ENCODE data around the gene TNS3.

DNA sequence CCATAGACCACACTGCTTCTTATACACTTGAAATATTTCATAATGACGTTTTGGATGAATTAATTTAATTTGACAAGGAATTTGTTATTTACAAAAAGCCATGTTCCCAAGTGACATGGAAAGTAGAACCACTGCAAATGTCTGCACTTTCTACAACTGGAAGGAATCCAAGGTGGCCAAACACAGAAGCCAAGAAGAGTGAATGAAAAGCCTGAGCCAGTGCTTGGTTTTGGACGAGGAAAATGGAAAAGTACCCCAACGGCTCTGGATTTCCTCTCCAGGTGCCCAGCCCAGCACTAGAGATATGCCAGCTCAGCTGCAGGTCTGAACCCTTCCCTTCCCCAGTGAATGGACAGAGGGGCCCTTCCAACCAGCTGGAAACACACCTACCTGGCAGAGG, 279.4 kb downstream of the TNS3 start:
- TF ChIP-seq, protein P1, sequence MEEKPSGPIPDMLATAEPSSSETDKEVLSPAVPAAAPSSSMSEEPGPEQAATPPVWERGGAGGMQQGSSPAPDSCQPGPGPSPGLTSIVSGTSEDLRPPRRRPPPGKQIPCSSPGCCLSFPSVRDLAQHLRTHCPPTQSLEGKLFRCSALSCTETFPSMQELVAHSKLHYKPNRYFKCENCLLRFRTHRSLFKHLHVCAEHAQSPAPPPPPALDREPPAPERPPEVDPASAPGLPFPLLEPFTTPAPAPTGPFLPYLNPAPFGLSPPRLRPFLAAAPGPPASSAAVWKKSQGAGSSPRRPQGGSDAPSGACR (CRISPR knock-in tag; IDR thresholded peaks at IDR 0.05), result no peak
- TF ChIP-seq ZNF501 (CRISPR knock-in tag; IDR thresholded peaks at IDR 0.05) (no peak), YY1 (IDR thresholded peaks at IDR 0.05; ENCODE audit: insufficient read depth, insufficient replicate concordance, low read depth, low read length) (no peak), SNAI1 (CRISPR knock-in tag; IDR thresholded peaks at IDR 0.05; ENCODE audit: borderline replicate concordance) (no peak), MAFF (IDR thresholded peaks at IDR 0.05; ENCODE audit: low read depth, low read length) (no peak), CHD2 (IDR thresholded peaks at IDR 0.05; ENCODE audit: low read depth, low read length) (no peak), DR1 (CRISPR knock-in tag; IDR thresholded peaks at IDR 0.05) (no peak)

All from HepG2 (cell line).